ENCODE data around the gene NFASC.

DNA sequence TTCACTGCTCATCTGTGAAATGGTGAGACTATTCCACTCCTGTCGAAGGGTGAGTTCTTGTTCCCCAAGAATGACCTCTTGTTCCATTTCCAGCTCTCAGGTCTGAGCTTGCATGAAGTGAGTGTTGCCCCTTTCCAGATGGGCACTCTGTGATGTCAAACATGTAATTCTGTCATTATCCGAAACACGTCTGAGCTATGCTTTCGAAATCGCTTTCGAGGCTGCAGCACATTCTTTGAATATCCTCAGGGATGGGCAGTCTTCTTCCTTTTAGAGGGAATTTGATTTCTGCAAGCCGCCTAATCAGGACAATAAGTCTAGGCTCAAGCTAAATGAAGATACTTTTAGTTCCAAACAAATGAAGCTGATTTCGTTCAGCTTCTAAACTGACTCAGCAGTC is 15.1 kb downstream of the NFASC start:
- TF ChIP-seq POLR2A (IDR thresholded peaks at IDR 0.05; ENCODE audit: low read depth, low read length) = no peak
- TF ChIP-seq MAX (IDR thresholded peaks at IDR 0.05; ENCODE audit: insufficient read depth, insufficient read length) = no peak
